GM19455 (cell line): ENCODE results near the gene KRT2.

ENCODE experiments used
- ATAC-seq: cut with Tn5 transposase; IDR thresholded peaks from one replicate; pipeline ENCODE4 v1.9.1; 2021; ENCODE audit not compliant: unreplicated experiment

The KRT2 gene

GRCh38 chr12:52643233-52644077 is 8.6 kb downstream of the KRT2 start:
- ATAC-seq: no peak

- no peak for ATAC-seq
Measured at GRCh38 chr12:52641468-52641867, 10.5 kb downstream of the KRT2 start.

- no peak for ATAC-seq
Measured at GRCh38 chr12:52637299-52637698, 14.7 kb downstream of the KRT2 start.

GRCh38 chr12:52636592-52637258 is 15.3 kb downstream of the KRT2 start:
- ATAC-seq: no peak

GRCh38 chr12:52636189-52636588 is 15.8 kb downstream of the KRT2 start:
- no peak for ATAC-seq

- ATAC-seq: no peak
Measured at GRCh38 chr12:52634266-52635056, 17.6 kb downstream of the KRT2 start.

- ATAC-seq: no peak
Measured at GRCh38 chr12:52633383-52633782, 18.6 kb downstream of the KRT2 start.

- no peak for ATAC-seq
Measured at GRCh38 chr12:52632656-52633055, 19.4 kb downstream of the KRT2 start.

- ATAC-seq: no peak
Measured at GRCh38 chr12:52631676-52632459, 20.1 kb downstream of the KRT2 start.

GRCh38 chr12:52631264-52631663 is 20.7 kb downstream of the KRT2 start:
- ATAC-seq: no peak

GRCh38 chr12:52630599-52631200 is 21.3 kb downstream of the KRT2 start:
- ATAC-seq: no peak

GRCh38 chr12:52630008-52630500 is 22.0 kb downstream of the KRT2 start:
- no peak for ATAC-seq

GRCh38 chr12:52629281-52630007 is 22.6 kb downstream of the KRT2 start:
- ATAC-seq: no peak

GRCh38 chr12:52628841-52629240 is 23.2 kb downstream of the KRT2 start:
- no peak for ATAC-seq

- ATAC-seq: no peak
Measured at GRCh38 chr12:52628111-52628507, 23.9 kb downstream of the KRT2 start.

GRCh38 chr12:52627395-52628110 is 24.5 kb downstream of the KRT2 start:
- no peak for ATAC-seq

- ATAC-seq: no peak
Measured at GRCh38 chr12:52622349-52622748, 29.7 kb downstream of the KRT2 start.

GRCh38 chr12:52618866-52619265 is 33.1 kb downstream of the KRT2 start:
- ATAC-seq: no peak

GRCh38 chr12:52618216-52618615 is 33.8 kb downstream of the KRT2 start, which contains the start of gene KRT73:
TSS of gene KRT73 (minus strand) at chr12:52618559. CDS start at chr12:52618524, 35 bp downstream.
- ATAC-seq: no peak
